ENCODE measurements around the gene ALMS1.
"Not testable (repeated sequence)": the region's sequence is repeated elsewhere in the genome, so short reads cannot be mapped to it uniquely, and the experiment has no call there.

The ALMS1 gene

GRCh38 chr2:73601780-73602179, 216.1 kb downstream of the ALMS1 start:
- H3K27me3 ChIP-seq (replicated peaks; ENCODE audit: insufficient read depth, low read length) = no peaks in the 10 kb centered on the region
- DNase-seq = no peak

GRCh38 chr2:73603099-73603588, 217.5 kb downstream of the ALMS1 start:
- DNase-seq; H2AFZ ChIP-seq (ENCODE audit: low read length); H3K27me3 ChIP-seq (replicated peaks; ENCODE audit: insufficient read depth, low read length); H3K4me1 ChIP-seq (ENCODE audit: low read length); H3K27ac ChIP-seq (ENCODE audit: low read length); H4K20me1 ChIP-seq (ENCODE audit: insufficient read depth, low read length); H3F3A ChIP-seq (ENCODE audit: insufficient read depth, low read length); H3K9me3 ChIP-seq (replicated peaks; ENCODE audit: insufficient read depth, low read length); H3K9me2 ChIP-seq (replicated peaks; ENCODE audit: insufficient read depth, low read length); H3K9ac ChIP-seq (ENCODE audit: low read length); H3K79me2 ChIP-seq (ENCODE audit: low read length); H3K4me3 ChIP-seq (ENCODE audit: low read length); H3K36me3 ChIP-seq (replicated peaks; ENCODE audit: insufficient read depth, low read length); H3K4me2 ChIP-seq (ENCODE audit: low read depth, low read length): not testable (repeated sequence)

More at GRCh38 chr2:73601780-73602179, 216.1 kb downstream of the ALMS1 start:
- H3K4me3 ChIP-seq (ENCODE audit: low read length) = no peak overlapping the region
- no peak overlapping the region for H2AFZ ChIP-seq (ENCODE audit: low read length)
- no peaks in the 10 kb centered on the region for H3F3A ChIP-seq (ENCODE audit: insufficient read depth, low read length)
- no peak overlapping the region for H3K9ac ChIP-seq (ENCODE audit: low read length)
- no peaks in the 10 kb centered on the region for H3K4me1 ChIP-seq (ENCODE audit: low read length)
- no peaks in the 10 kb centered on the region for H3K9me3 ChIP-seq (replicated peaks; ENCODE audit: insufficient read depth, low read length)
- no peaks in the 10 kb centered on the region for H3K36me3 ChIP-seq (replicated peaks; ENCODE audit: insufficient read depth, low read length)
- H3K9me2 ChIP-seq (replicated peaks; ENCODE audit: insufficient read depth, low read length) = no peaks in the 10 kb centered on the region
- no peak overlapping the region for H3K27ac ChIP-seq (ENCODE audit: low read length)
- no peaks in the 10 kb centered on the region for H4K20me1 ChIP-seq (ENCODE audit: insufficient read depth, low read length)
- no peak overlapping the region for H3K4me2 ChIP-seq (ENCODE audit: low read depth, low read length)
- TF ChIP-seq EZH2 (optimal IDR thresholded peaks at IDR 0.05; ENCODE audit: low read depth, low read length) (no peak), CTCF (IDR thresholded peaks at IDR 0.05; ENCODE audit: low read length) (no peak), EZH2phosphoT487 (IDR thresholded peaks at IDR 0.05; ENCODE audit: low read length) (no peak)
- H3K79me2 ChIP-seq (ENCODE audit: low read length) = no peaks in the 10 kb centered on the region

GRCh38 chr2:73604589-73604988, 219.0 kb downstream of the ALMS1 start:
- not testable (repeated sequence) for DNase-seq; H3K4me3 ChIP-seq (ENCODE audit: low read length); H3F3A ChIP-seq (ENCODE audit: insufficient read depth, low read length); H2AFZ ChIP-seq (ENCODE audit: low read length); H3K9ac ChIP-seq (ENCODE audit: low read length); H3K27me3 ChIP-seq (replicated peaks; ENCODE audit: insufficient read depth, low read length); H3K9me2 ChIP-seq (replicated peaks; ENCODE audit: insufficient read depth, low read length); H3K4me1 ChIP-seq (ENCODE audit: low read length); H4K20me1 ChIP-seq (ENCODE audit: insufficient read depth, low read length); H3K79me2 ChIP-seq (ENCODE audit: low read length); H3K36me3 ChIP-seq (replicated peaks; ENCODE audit: insufficient read depth, low read length); H3K4me2 ChIP-seq (ENCODE audit: low read depth, low read length); H3K27ac ChIP-seq (ENCODE audit: low read length); H3K9me3 ChIP-seq (replicated peaks; ENCODE audit: insufficient read depth, low read length)

GRCh38 chr2:73610111-73610510, 224.5 kb downstream of the ALMS1 start:
- H3K27ac ChIP-seq (ENCODE audit: low read length) = no peak overlapping the region
- no peak overlapping the region for H3K4me2 ChIP-seq (ENCODE audit: low read depth, low read length)
- H3K9me3 ChIP-seq (replicated peaks; ENCODE audit: insufficient read depth, low read length) = no peaks in the 10 kb centered on the region
- TF ChIP-seq EZH2phosphoT487 (IDR thresholded peaks at IDR 0.05; ENCODE audit: low read length) = no peak
- TF ChIP-seq EZH2 (optimal IDR thresholded peaks at IDR 0.05; ENCODE audit: low read depth, low read length) = no peak
- no peak for TF ChIP-seq CTCF (IDR thresholded peaks at IDR 0.05; ENCODE audit: low read length)
- H3K27me3 ChIP-seq (replicated peaks; ENCODE audit: insufficient read depth, low read length) = no peaks in the 10 kb centered on the region
- H3K79me2 ChIP-seq (ENCODE audit: low read length) = no peaks in the 10 kb centered on the region
- peaks cover 7% of the 10 kb centered on the region for H3K4me1 ChIP-seq (ENCODE audit: low read length)
- H3K4me3 ChIP-seq (ENCODE audit: low read length) = no peak overlapping the region
- H3K9ac ChIP-seq (ENCODE audit: low read length) = no peak overlapping the region
- H3F3A ChIP-seq (ENCODE audit: insufficient read depth, low read length) = no peaks in the 10 kb centered on the region
- no peak overlapping the region for H2AFZ ChIP-seq (ENCODE audit: low read length)
- no peaks in the 10 kb centered on the region for H3K9me2 ChIP-seq (replicated peaks; ENCODE audit: insufficient read depth, low read length)
- H3K36me3 ChIP-seq (replicated peaks; ENCODE audit: insufficient read depth, low read length) = no peaks in the 10 kb centered on the region
- no peaks in the 10 kb centered on the region for H4K20me1 ChIP-seq (ENCODE audit: insufficient read depth, low read length)
- no peak for DNase-seq
